Left lobe of liver (tissue), 2 donors: ENCODE results near the gene GAP43. TPM values are rescaled to one million over a fixed set of nuclear protein-coding genes. Genes with fewer than 3 reads are reported as not detected.
A peak's percentile ranks its signal among the peaks of the same experiment; 100 is the strongest.
"Not testable (repeated sequence)": the region's sequence is repeated elsewhere in the genome, so short reads cannot be mapped to it uniquely, and the experiment has no call there.

ENCODE experiments used
- ATAC-seq: fragments of 200-7000 bp; cut with Tn5 transposase; one replicate; pipeline ENCODE4 v1.9.1; 2020; ENCODE audit warnings: mild to moderate bottlenecking, moderate library complexity
- DNase-seq: peaks from one replicate; pipeline ENCODE4 v3.0.0-alpha.2; 2020; ENCODE audit warnings: low spot score
- total RNA-seq: library from RNA; stranded (reverse); gene quantifications from one replicate; pipeline ENCODE4 v1.2.1, GENCODE V29; 2021
- donor health status: DM: no; HTN: no; CAD: no; lungs with moderate emphysema.
- donor health status: DM: no; HTN: yes; CAD: no.

Gene GAP43
- total RNA-seq, 1 donor from 2014 or later, result not detected

DNA sequence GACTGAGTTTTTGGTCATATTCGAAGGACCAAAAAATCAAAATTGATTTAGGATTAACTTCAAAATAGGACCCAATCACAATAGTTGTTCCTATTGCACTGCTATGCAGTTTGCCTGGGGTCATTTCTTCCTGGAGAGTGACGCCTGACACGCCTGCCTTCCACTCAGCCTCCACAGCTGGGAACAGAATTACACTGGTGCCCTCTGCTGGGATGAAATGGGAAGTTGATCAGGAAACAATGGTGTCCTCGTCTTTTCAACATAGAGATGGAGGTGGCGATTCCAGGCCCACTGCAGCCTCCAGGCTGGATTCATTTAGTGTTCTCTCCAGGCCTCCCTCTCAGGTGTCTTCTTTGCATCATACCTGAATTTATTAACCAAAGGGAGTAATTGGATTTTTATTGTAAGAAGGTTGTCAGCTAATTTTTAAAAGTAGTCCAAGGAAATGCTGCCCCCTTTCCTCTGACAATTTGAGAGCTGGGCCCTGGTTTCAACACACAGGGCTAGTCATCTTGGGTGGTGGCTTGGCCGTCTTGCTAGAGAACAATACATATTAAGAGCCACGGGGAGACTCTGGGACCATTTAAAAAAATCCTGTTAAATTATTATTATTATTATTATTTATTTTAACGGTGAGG, 69.7 kb downstream of the GAP43 start:
- peak; percentile 73 for DNase-seq
- peak; percentile 100 for ATAC-seq

GRCh38 chr3:115693868-115694267, 70.6 kb downstream of the GAP43 start:
- ATAC-seq, result no peak
- no peak for DNase-seq

GRCh38 chr3:115695090-115695489, 71.8 kb downstream of the GAP43 start:
- no peak for ATAC-seq
- no peak for DNase-seq

GRCh38 chr3:115697263-115698053, 74.1 kb downstream of the GAP43 start:
- DNase-seq, result no peak
- ATAC-seq, result no peak

GRCh38 chr3:115698851-115699591, 75.7 kb downstream of the GAP43 start:
- DNase-seq, result no peak
- no peak for ATAC-seq

DNA sequence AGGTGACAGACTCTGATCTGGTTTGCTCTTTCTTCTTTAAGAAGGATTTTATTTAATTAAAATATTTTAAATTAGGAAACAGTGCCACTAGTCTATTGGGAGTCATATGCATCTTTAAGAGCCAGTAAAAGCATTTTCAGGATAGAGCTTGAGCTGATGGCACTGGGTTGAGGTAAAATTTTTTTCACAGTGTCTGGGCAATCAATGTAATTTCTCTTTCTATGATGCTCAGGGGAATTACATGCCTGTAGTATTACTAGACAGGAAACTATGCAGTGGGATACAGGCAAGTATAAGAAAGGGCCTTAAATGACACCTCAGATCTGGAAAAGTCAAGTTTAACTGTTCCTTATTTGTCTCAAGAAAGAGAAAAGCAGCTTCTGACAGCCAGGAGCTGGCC, 76.4 kb downstream of the GAP43 start:
- ATAC-seq (no peak), DNase-seq (no peak)

GRCh38 chr3:115702598-115702997, 79.3 kb downstream of the GAP43 start:
- DNase-seq (no peak), ATAC-seq (no peak)

- DNase-seq, result no peak
- no peak for ATAC-seq
Measured at GRCh38 chr3:115704661-115705338, 81.5 kb downstream of the GAP43 start.

GRCh38 chr3:115706311-115706829, 83.1 kb downstream of the GAP43 start:
- DNase-seq, result no peak
- ATAC-seq, result peak; percentile 37

DNA sequence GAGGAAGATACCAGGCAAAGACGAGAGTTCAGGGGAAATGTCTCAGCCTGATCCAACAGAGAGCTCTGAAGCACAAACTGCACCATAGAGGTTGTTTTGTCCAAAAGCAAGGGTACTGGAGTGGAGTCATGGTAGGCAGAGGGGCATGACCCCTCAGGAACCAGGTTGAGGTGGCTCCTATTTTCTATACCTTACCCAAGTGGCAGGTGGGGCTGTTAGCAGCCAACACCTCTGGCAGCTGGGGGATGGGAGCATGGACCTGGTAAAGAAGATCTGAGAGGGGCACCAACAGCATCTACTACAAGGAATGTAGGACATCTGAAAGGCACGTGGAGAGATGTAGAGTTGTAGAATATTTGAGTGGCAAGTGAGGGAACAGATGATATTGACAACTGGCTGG, 85.2 kb downstream of the GAP43 start:
- DNase-seq, result no peak
- no peak for ATAC-seq

GRCh38 chr3:115709093-115709492, 85.8 kb downstream of the GAP43 start:
- ATAC-seq (no peak), DNase-seq (no peak)

- ATAC-seq, result no peak
- no peak for DNase-seq
Measured at GRCh38 chr3:115709931-115710330, 86.6 kb downstream of the GAP43 start.

GRCh38 chr3:115710799-115711198, 87.5 kb downstream of the GAP43 start:
- ATAC-seq, result no peak

DNA sequence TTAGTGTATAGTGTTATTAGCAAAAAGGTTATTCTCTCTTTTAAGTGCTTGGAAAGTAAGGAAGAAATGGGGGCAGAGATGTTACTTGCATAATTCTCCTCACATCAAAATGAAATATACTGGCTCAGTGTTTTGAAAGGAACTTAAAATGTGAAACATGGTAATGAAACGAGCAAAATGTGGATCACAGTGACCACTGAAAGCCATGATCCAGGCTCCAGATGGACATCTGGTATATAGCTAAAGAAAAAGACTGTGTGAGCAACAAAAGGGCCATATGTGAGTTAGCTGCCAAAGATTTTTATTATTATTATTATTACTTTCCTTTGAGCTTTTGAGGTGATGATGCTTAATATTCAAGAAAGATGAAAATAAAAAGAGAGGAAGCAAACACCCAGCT, 89.6 kb downstream of the GAP43 start:
- no peak for ATAC-seq
- no peak for DNase-seq

More at GRCh38 chr3:115710799-115711198, 87.5 kb downstream of the GAP43 start:
- no peak for DNase-seq

DNA sequence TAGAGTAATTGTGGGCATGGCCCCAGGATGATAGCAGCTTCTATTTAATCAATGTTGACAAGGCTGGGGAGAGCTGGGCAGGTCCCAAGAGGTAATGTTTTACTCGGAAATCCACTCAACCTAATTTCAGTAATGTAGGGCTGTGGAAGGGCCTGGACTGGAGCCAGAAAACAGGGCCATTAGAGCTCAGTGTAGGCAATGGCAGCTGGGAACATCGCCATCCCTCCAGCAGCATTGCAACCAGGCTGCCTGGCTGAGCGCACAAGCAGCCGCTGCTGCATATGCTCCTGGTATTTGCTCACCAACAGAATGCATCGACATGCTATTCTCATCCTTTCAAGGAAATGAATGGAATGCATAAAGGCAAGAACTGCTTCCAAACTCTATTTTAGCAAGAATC, 90.0 kb downstream of the GAP43 start:
- ATAC-seq (peak; percentile 77), DNase-seq (peak; percentile 61)

GRCh38 chr3:115715241-115715745, 92.0 kb downstream of the GAP43 start:
- ATAC-seq (no peak), DNase-seq (no peak)

GRCh38 chr3:115720983-115721382, 97.7 kb downstream of the GAP43 start:
- ATAC-seq (no peak), DNase-seq (no peak)

- DNase-seq (no peak), ATAC-seq (peak; percentile 60)
Measured at GRCh38 chr3:115725800-115726199, 102.5 kb downstream of the GAP43 start.

DNA sequence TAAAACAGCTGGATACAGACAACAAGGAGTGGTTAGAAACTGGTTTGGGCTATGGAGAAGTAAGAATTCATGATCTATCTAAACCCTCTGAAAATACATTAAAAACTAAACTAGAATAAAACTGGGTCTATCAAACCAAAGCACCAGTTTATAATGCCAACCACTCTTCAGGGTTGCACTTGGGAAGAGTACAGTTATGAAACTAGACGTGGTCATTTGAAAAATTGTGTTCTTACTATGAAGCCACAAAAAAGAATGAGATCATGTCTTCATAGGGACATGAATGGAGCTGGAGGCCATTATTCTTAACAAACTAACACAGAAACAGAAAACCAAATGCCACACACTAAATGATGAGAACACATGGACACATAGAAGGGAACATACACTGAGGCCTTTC, 103.8 kb downstream of the GAP43 start:
- DNase-seq (no peak), ATAC-seq (no peak)

DNA sequence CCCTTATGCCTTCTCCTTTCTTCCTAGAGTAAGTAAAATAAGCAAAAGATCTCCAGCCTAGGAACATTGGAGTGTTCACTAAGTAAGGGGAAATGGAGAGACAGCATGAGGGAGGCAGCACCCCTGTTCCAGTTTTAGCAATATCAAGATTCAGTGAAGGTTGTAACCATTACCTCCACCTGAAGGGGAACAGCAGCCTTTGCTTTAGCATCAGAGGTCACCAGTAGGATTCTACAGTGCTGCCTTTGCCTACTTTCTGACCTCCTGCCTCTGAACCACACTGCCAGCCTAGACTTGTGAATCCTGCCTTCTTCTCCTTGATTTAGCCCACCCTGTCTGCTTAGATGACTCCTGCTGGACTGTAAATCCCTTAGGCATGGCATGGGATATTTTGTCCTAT, 104.7 kb downstream of the GAP43 start:
- no peak for DNase-seq
- no peak for ATAC-seq

DNA sequence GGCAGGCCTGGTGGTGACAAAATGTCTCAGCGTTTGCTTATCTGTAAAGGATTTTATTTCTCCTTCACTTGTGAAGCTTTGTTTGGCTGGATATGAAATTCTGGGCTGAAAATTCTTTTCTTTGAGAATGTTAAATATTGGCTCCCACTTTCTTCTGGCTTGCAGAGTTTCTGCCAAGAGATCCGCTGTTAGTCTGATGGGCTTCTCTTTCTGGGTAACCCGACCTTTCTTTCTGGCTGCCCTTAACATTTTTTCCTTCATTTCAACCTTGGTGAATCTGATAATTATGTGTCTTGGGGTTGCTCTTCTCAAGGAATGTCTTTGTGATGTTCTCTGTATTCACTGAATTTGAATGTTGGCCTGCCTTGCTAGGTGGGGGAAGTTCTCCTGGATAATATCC, 113.0 kb downstream of the GAP43 start:
- ATAC-seq, DNase-seq: not testable (repeated sequence)
